HL-60 (cell line): Measurements from ENCODE around the gene HSBP1.

Source experiments
- DNase-seq, 2 experiments: peaks; one replicate each; pipeline ENCODE4 v3.0.0-alpha.2; 2010 to 2020; ENCODE audit warnings: low read depth in 1 of 2, low spot score in 1 of 2
- H3K27ac ChIP-seq: fragments of 250-450 bp; sonication (Bioruptor Pico); replicated peaks from 2 replicates; pipeline ENCODE4 v1.5.1; 2020; ENCODE audit warnings: mild to moderate bottlenecking, moderate library complexity
- H3K27me3 ChIP-seq: fragments of 250-450 bp; sonication (Bioruptor Pico); 2 replicates; pipeline ENCODE4 v1.5.1; 2021; ENCODE audit warnings: mild to moderate bottlenecking, moderate library complexity; ENCODE audit not compliant: insufficient read depth, poor library complexity, severe bottlenecking
- H3K4me3 ChIP-seq: replicated peaks from 2 replicates; pipeline ENCODE4 v1.5.1; 2011; ENCODE audit warnings: mild to moderate bottlenecking, control low read depth, low read length; ENCODE audit not compliant: insufficient read depth
- CTCF ChIP-seq: IDR thresholded peaks from one replicate; pipeline ENCODE4 v1.5.1; 2011; ENCODE audit warnings: low read length, control low read depth, inconsistent platforms; ENCODE audit not compliant: insufficient read depth
- GABPA ChIP-seq: IDR thresholded peaks from 2 replicates; pipeline ENCODE4 v1.6.1; 2012; ENCODE audit warnings: low read depth
- POLR2AphosphoS5 ChIP-seq: IDR thresholded peaks from 2 replicates; pipeline ENCODE4 v1.6.1; 2012; ENCODE audit warnings: low read depth
- REST ChIP-seq: IDR thresholded peaks from 2 replicates; pipeline ENCODE4 v1.6.1; 2012; ENCODE audit warnings: low read depth; ENCODE audit not compliant: insufficient replicate concordance
- SPI1 ChIP-seq: IDR thresholded peaks from 2 replicates; pipeline ENCODE4 v1.6.1; 2012; ENCODE audit warnings: low read depth, mild to moderate bottlenecking, borderline replicate concordance
- long read RNA-seq: library from polyadenylated mRNA; unstranded; transcript quantifications from one replicate; pipeline ENCODE4 v2.0.0, GENCODE V29; 2020

The HSBP1 gene
- long read RNA-seq, full-length matches to known transcripts = 489 of 499 reads
- long read RNA-seq, partial matches to known transcripts = 0 of 499 reads
- long read RNA-seq, other reads (novel, unspliced or antisense) = 10 of 499 reads

GRCh38 chr16:83807710-83808572 lies at the start of gene HSBP1:
Gene HSBP1, plus strand, starts transcription at chr16:83807978. Its CDS starts 99 bp downstream, at chr16:83808077.
- DNase-seq = peak; percentile 88 to 96
- H3K27ac ChIP-seq = peak within 1 kb of the TSS; percentile 76
- peak within 1 kb of the TSS; percentile 96 for H3K4me3 ChIP-seq
- peak; percentile 67 for TF ChIP-seq POLR2AphosphoS5
- peak; percentile 76 for TF ChIP-seq GABPA
- peak; percentile 45; the same call in 1 of the 2 replicates for TF ChIP-seq SPI1
- TF ChIP-seq CTCF = no peak
- peak; percentile 73 for TF ChIP-seq REST
- no peaks in the 10 kb centered on the region for H3K27me3 ChIP-seq

- DNase-seq = no peak
- H3K4me3 ChIP-seq = no peak overlapping the region
- H3K27ac ChIP-seq = no peak overlapping the region
- TF ChIP-seq CTCF (no peak), POLR2AphosphoS5 (no peak), GABPA (no peak), SPI1 (no peak), REST (no peak)
- no peaks in the 10 kb centered on the region for H3K27me3 ChIP-seq
Measured at GRCh38 chr16:83762141-83762991, 45.4 kb upstream of the HSBP1 start.

GRCh38 chr16:83762992-83763358 lies 44.8 kb upstream of the HSBP1 start:
- no peaks in the 10 kb centered on the region for H3K27me3 ChIP-seq
- no peak overlapping the region for H3K27ac ChIP-seq
- DNase-seq = no peak
- no peak overlapping the region for H3K4me3 ChIP-seq
- TF ChIP-seq CTCF (no peak), SPI1 (no peak), GABPA (no peak), REST (no peak), POLR2AphosphoS5 (no peak)
